ENCODE measurements around the gene DRAP1.

- TF ChIP-seq, protein P1, sequence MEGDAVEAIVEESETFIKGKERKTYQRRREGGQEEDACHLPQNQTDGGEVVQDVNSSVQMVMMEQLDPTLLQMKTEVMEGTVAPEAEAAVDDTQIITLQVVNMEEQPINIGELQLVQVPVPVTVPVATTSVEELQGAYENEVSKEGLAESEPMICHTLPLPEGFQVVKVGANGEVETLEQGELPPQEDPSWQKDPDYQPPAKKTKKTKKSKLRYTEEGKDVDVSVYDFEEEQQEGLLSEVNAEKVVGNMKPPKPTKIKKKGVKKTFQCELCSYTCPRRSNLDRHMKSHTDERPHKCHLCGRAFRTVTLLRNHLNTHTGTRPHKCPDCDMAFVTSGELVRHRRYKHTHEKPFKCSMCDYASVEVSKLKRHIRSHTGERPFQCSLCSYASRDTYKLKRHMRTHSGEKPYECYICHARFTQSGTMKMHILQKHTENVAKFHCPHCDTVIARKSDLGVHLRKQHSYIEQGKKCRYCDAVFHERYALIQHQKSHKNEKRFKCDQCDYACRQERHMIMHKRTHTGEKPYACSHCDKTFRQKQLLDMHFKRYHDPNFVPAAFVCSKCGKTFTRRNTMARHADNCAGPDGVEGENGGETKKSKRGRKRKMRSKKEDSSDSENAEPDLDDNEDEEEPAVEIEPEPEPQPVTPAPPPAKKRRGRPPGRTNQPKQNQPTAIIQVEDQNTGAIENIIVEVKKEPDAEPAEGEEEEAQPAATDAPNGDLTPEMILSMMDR (IDR thresholded peaks at IDR 0.05; ENCODE audit: low read depth, low read length, poor library complexity, severe bottlenecking), result no peak
- TF ChIP-seq EZH2phosphoT487 (IDR thresholded peaks at IDR 0.05; ENCODE audit: borderline replicate concordance, low read length), result no peak
Observed at GRCh38 chr11:65871811-65872548, 47.2 kb upstream of the DRAP1 start.

Data from DOHH2 (cell line).